HL-60 (cell line): ENCODE measurements around the gene SORCS2.
"Not testable (repeated sequence)": the region's sequence is repeated elsewhere in the genome, so short reads cannot be mapped to it uniquely, and the experiment has no call there.

ENCODE experiments used
- DNase-seq, 2 experiments: peaks; one replicate each; pipeline ENCODE4 v3.0.0-alpha.2; 2010 to 2020; ENCODE audit warnings: low read depth in 1 of 2, low spot score in 1 of 2
- H3K27ac ChIP-seq: fragments of 250-450 bp; sonication (Bioruptor Pico); replicated peaks from 2 replicates; pipeline ENCODE4 v1.5.1; 2020; ENCODE audit warnings: mild to moderate bottlenecking, moderate library complexity
- H3K27me3 ChIP-seq: fragments of 250-450 bp; sonication (Bioruptor Pico); 2 replicates; pipeline ENCODE4 v1.5.1; 2021; ENCODE audit warnings: mild to moderate bottlenecking, moderate library complexity; ENCODE audit not compliant: insufficient read depth, poor library complexity, severe bottlenecking
- H3K4me3 ChIP-seq: replicated peaks from 2 replicates; pipeline ENCODE4 v1.5.1; 2011; ENCODE audit warnings: mild to moderate bottlenecking, control low read depth, low read length; ENCODE audit not compliant: insufficient read depth
- GABPA ChIP-seq: IDR thresholded peaks from 2 replicates; pipeline ENCODE4 v1.6.1; 2012; ENCODE audit warnings: low read depth
- POLR2AphosphoS5 ChIP-seq: IDR thresholded peaks from 2 replicates; pipeline ENCODE4 v1.6.1; 2012; ENCODE audit warnings: low read depth
- SPI1 ChIP-seq: IDR thresholded peaks from 2 replicates; pipeline ENCODE4 v1.6.1; 2012; ENCODE audit warnings: low read depth, mild to moderate bottlenecking, borderline replicate concordance
- TF ChIP-seq, protein P1 (sequence below): IDR thresholded peaks from 2 replicates; pipeline ENCODE4 v1.6.1; 2012; ENCODE audit warnings: low read depth; ENCODE audit not compliant: insufficient replicate concordance
- TF ChIP-seq, protein P2 (sequence below): IDR thresholded peaks from one replicate; pipeline ENCODE4 v1.5.1; 2011; ENCODE audit warnings: low read length, control low read depth, inconsistent platforms; ENCODE audit not compliant: insufficient read depth

Gene SORCS2

DNA sequence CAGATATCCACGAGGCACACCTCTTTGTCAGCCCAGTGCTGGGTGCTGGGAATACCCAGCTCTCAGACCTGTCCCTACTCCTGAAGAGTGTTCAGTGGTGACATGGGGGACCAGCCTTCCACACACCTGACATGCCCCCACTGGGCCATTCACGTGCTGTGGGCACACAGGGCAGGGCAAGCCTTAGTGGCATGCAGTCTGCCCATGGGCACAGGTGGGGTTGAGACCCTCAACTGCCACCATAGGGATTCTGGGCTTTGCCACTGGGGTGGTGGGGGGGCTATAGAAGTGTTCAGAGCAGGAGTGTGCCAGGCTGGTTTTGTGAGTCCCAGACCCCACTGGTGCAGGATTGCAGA, 259.1 kb downstream of the SORCS2 start:
- no peak for DNase-seq
- H3K27me3 ChIP-seq: no peaks in the 10 kb centered on the region
- no peak overlapping the region for H3K4me3 ChIP-seq
- TF ChIP-seq SPI1 (no peak), POLR2AphosphoS5 (no peak), GABPA (no peak)
- TF ChIP-seq, protein P1, sequence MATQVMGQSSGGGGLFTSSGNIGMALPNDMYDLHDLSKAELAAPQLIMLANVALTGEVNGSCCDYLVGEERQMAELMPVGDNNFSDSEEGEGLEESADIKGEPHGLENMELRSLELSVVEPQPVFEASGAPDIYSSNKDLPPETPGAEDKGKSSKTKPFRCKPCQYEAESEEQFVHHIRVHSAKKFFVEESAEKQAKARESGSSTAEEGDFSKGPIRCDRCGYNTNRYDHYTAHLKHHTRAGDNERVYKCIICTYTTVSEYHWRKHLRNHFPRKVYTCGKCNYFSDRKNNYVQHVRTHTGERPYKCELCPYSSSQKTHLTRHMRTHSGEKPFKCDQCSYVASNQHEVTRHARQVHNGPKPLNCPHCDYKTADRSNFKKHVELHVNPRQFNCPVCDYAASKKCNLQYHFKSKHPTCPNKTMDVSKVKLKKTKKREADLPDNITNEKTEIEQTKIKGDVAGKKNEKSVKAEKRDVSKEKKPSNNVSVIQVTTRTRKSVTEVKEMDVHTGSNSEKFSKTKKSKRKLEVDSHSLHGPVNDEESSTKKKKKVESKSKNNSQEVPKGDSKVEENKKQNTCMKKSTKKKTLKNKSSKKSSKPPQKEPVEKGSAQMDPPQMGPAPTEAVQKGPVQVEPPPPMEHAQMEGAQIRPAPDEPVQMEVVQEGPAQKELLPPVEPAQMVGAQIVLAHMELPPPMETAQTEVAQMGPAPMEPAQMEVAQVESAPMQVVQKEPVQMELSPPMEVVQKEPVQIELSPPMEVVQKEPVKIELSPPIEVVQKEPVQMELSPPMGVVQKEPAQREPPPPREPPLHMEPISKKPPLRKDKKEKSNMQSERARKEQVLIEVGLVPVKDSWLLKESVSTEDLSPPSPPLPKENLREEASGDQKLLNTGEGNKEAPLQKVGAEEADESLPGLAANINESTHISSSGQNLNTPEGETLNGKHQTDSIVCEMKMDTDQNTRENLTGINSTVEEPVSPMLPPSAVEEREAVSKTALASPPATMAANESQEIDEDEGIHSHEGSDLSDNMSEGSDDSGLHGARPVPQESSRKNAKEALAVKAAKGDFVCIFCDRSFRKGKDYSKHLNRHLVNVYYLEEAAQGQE: no peak
- TF ChIP-seq, protein P2, sequence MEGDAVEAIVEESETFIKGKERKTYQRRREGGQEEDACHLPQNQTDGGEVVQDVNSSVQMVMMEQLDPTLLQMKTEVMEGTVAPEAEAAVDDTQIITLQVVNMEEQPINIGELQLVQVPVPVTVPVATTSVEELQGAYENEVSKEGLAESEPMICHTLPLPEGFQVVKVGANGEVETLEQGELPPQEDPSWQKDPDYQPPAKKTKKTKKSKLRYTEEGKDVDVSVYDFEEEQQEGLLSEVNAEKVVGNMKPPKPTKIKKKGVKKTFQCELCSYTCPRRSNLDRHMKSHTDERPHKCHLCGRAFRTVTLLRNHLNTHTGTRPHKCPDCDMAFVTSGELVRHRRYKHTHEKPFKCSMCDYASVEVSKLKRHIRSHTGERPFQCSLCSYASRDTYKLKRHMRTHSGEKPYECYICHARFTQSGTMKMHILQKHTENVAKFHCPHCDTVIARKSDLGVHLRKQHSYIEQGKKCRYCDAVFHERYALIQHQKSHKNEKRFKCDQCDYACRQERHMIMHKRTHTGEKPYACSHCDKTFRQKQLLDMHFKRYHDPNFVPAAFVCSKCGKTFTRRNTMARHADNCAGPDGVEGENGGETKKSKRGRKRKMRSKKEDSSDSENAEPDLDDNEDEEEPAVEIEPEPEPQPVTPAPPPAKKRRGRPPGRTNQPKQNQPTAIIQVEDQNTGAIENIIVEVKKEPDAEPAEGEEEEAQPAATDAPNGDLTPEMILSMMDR: no peak
- no peak overlapping the region for H3K27ac ChIP-seq

DNA sequence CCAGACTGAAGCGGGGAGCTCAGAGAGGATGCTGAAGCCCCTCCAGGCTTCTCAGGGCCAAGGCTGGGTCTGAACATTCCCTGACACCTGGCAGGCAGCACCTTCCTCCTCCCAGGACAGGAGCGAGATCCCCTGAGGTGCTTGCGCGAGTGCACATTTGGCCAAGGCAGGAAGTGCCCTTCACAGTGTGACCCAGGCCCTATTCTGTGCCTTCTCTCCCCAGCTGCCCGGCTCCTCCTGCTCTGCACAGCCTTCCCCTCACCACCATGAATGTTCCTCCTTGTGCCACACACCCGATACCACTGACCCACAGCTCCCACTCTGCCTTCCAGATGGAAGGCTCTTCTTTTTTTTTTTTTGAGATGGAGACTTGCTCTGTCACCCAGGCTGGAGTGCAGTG, 259.5 kb downstream of the SORCS2 start:
- no peaks in the 10 kb centered on the region for H3K27me3 ChIP-seq
- no peak for TF ChIP-seq SPI1
- no peak for TF ChIP-seq GABPA
- TF ChIP-seq, protein P1: no peak
- TF ChIP-seq, protein P2: no peak
- no peak for TF ChIP-seq POLR2AphosphoS5
- H3K4me3 ChIP-seq: no peak overlapping the region
- H3K27ac ChIP-seq: no peak overlapping the region
- DNase-seq: no peak

DNA sequence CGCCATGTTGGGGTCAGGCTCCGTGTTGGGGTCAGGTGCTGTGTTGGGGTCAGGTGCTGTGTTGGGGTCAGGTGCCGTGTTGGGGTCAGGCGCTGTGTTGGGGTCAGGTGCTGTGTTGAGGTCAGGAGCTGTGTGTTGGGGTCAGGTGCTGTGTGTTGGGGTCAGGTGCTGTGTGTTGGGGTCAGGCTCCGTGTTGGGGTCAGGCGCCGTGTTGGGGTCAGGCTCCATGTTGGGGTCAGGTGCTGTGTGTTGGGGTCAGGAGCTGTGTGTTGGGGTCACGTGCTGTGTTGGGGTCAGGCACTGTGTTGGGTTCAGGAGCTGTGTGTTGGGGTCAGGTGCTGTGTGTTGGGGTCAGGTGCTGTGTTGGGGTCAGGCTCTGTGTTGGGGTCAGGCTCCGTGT, 260.5 kb downstream of the SORCS2 start:
- not testable (repeated sequence) for DNase-seq, H3K27me3 ChIP-seq, H3K4me3 ChIP-seq, H3K27ac ChIP-seq

DNA sequence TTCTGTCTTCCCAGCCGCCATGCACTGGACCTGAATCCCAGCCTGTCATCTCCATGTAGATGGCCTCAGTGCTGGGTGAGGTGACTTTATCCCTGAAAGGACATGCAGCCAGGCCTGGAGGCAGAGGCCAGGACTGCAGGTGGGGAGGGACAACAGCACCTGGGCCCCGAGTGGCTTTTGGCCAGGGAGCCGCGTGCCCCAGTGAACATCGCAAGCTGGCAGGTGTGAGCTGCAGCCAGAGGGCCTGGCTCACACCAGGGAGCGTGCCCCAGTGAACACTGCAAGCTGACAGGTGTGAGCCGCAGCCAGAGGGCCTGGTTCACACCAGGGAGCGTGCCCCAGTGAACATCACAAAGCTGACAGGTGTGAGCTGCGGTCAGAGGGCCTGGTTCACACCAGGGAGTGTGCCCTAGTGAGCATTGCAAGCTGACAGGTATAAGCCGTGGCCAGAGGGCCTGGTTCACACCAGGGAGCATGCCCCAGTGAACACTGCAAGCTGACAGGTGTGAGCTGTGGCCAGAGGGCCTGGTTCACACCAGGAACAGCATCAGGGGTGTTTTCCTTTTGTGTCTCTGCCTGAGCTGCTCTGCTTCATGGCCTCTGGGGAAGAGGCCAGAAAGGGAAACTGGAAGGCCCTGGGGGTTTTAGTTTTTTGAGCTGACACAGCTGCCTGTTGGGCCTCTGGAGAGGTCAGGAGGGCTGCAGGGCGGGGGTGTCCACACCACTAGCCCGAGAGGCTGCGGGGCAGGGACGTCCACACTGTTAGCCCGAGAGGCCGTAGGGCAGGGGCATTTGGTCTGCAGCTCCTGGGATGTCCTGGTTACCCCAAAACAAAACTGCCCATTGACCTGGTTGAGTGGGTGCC, 265.1 kb downstream of the SORCS2 start:
- H3K4me3 ChIP-seq: no peak overlapping the region
- DNase-seq: no peak
- TF ChIP-seq SPI1 (no peak), GABPA (no peak), POLR2AphosphoS5 (no peak)
- TF ChIP-seq, protein P2: no peak
- TF ChIP-seq, protein P1: no peak
- H3K27ac ChIP-seq: no peak overlapping the region
- H3K27me3 ChIP-seq: no peaks in the 10 kb centered on the region
